GM19438 (cell line): ENCODE data around the gene EFCAB13.
"Not testable (repeated sequence)": the region's sequence is repeated elsewhere in the genome, so short reads cannot be mapped to it uniquely, and the experiment has no call there.

Experiments
- ATAC-seq: cut with Tn5 transposase; IDR thresholded peaks from one replicate; pipeline ENCODE4 v1.9.1; 2021; ENCODE audit warnings: low read depth; ENCODE audit not compliant: unreplicated experiment

Gene EFCAB13

GRCh38 chr17:47413872-47414271 lies 90.1 kb downstream of the EFCAB13 start:
- ATAC-seq: no peak

GRCh38 chr17:47414612-47415011 lies 90.9 kb downstream of the EFCAB13 start:
- ATAC-seq: no peak

GRCh38 chr17:47423406-47424295 lies 99.9 kb downstream of the EFCAB13 start:
- ATAC-seq: no peak

- not testable (repeated sequence) for ATAC-seq
Measured at GRCh38 chr17:47425233-47425632, 101.5 kb downstream of the EFCAB13 start.

GRCh38 chr17:47425887-47426635 lies 102.3 kb downstream of the EFCAB13 start:
- not testable (repeated sequence) for ATAC-seq

- no peak for ATAC-seq
Measured at GRCh38 chr17:47427985-47428384, 104.2 kb downstream of the EFCAB13 start.

GRCh38 chr17:47432240-47432639 lies 108.5 kb downstream of the EFCAB13 start:
- not testable (repeated sequence) for ATAC-seq

GRCh38 chr17:47465165-47465564 lies 141.4 kb downstream of the EFCAB13 start:
- no peak for ATAC-seq

GRCh38 chr17:47466976-47467375 lies 143.2 kb downstream of the EFCAB13 start:
- ATAC-seq: not testable (repeated sequence)

- ATAC-seq: no peak
Measured at GRCh38 chr17:47470836-47471235, 147.1 kb downstream of the EFCAB13 start.

- ATAC-seq: not testable (repeated sequence)
Measured at GRCh38 chr17:47472073-47472472, 148.3 kb downstream of the EFCAB13 start.
